OCI-LY3 (cell line): ENCODE measurements around the gene PLXNC1.

Experiments
- H2AFZ ChIP-seq: fragments of 200-600, 300-600 bp; shearing (Covaris generic); 2 replicates; pipeline ENCODE4 v1.6.0; 2014; ENCODE audit warnings: antibody characterized with exemption, low read depth, low read length
- H3K27ac ChIP-seq: fragments of 200-600, 300-600 bp; sonication (generic); 2 replicates; pipeline ENCODE4 v1.5.1; 2014; ENCODE audit warnings: mild to moderate bottlenecking, low read length, moderate library complexity, mixed read lengths
- H3K27me3 ChIP-seq: fragments of 200-600, 300-600 bp; sonication (generic); 2 replicates; pipeline ENCODE4 v1.6.1; 2014; ENCODE audit warnings: low read depth, low read length, mixed read lengths
- H3K36me3 ChIP-seq: fragments of 200-600, 300-600 bp; sonication (generic); replicated peaks from 2 replicates; pipeline ENCODE3; 2014; ENCODE audit warnings: low read depth, low read length, mixed read lengths
- H3K4me1 ChIP-seq: fragments of 300-600, 200-600 bp; sonication (generic); 2 replicates; pipeline ENCODE4 v1.6.1; 2014; ENCODE audit warnings: low read length, mixed read lengths
- H3K4me2 ChIP-seq: fragments of 200-600, 300-600 bp; sonication (generic); 2 replicates; pipeline ENCODE4 v1.6.1; 2014; ENCODE audit warnings: low read length, mixed read lengths
- H3K4me3 ChIP-seq: fragments of 300-600, 200-600 bp; sonication (generic); 2 replicates; pipeline ENCODE4 v1.5.1; 2014; ENCODE audit warnings: antibody characterized with exemption, mild to moderate bottlenecking, low read length, moderate library complexity
- H3K79me2 ChIP-seq: fragments of 300-600, 200-600 bp; shearing (Covaris generic); 2 replicates; pipeline ENCODE4 v1.6.1; 2014; ENCODE audit warnings: mild to moderate bottlenecking, low read length, mixed read lengths
- H3K9ac ChIP-seq: fragments of 300-600, 200-600 bp; shearing (Covaris generic); 2 replicates; pipeline ENCODE4 v1.6.0; 2014; ENCODE audit warnings: mild to moderate bottlenecking, low read length, moderate library complexity
- H3K9me3 ChIP-seq: fragments of 200-600, 300-600 bp; shearing (Covaris generic); 2 replicates; pipeline ENCODE4 v1.6.1; 2014; ENCODE audit warnings: low read length, mixed read lengths; ENCODE audit not compliant: insufficient read depth
- H4K20me1 ChIP-seq: fragments of 200-600, 300-600 bp; sonication (generic); 2 replicates; pipeline ENCODE4 v1.6.1; 2016; ENCODE audit warnings: low read length, mixed read lengths; ENCODE audit not compliant: insufficient read depth
- CTCF ChIP-seq: fragments of 200-600, 300-600 bp; sonication (generic); IDR thresholded peaks from 2 replicates; pipeline ENCODE4 v1.5.1; 2014; ENCODE audit warnings: antibody characterized with exemption, low read length, low read depth
- EZH2phosphoT487 ChIP-seq: fragments of 200-600 bp; shearing (Covaris generic); IDR thresholded peaks from 2 replicates; pipeline ENCODE4 v1.6.1; 2018; ENCODE audit warnings: antibody characterized with exemption, mixed run types, low read depth

Gene PLXNC1

DNA sequence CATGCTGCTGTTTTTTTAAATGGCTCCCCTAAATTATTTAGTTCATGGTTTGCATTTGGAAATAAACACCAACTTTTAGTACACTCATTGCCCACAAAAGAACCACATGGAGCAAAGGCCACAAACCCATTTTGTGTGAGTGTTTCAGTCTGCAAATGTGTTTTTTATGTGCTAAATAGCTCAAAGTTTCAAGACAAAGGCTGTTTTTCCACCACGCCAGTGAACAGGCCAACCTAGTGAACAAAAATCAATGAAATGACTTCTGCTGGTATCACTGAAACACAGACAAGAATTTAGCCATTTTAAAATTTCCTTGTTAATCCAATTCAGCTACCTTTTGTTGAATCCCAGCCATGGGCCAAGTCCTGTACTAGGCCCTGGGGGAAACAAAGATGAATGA is 52.3 kb downstream of the PLXNC1 start:
- H3K79me2 ChIP-seq = no peaks in the 10 kb centered on the region
- no peak overlapping the region for H3K4me2 ChIP-seq
- H3K9me3 ChIP-seq = no peaks in the 10 kb centered on the region
- no peaks in the 10 kb centered on the region for H3K27me3 ChIP-seq
- no peaks in the 10 kb centered on the region for H3K36me3 ChIP-seq
- H4K20me1 ChIP-seq = no peaks in the 10 kb centered on the region
- H3K9ac ChIP-seq = no peak overlapping the region
- no peak overlapping the region for H3K4me3 ChIP-seq
- no peak overlapping the region for H3K27ac ChIP-seq
- H2AFZ ChIP-seq = no peak overlapping the region
- peaks cover 24% of the 10 kb centered on the region for H3K4me1 ChIP-seq
- no peak for TF ChIP-seq CTCF
- TF ChIP-seq EZH2phosphoT487 = no peak

DNA sequence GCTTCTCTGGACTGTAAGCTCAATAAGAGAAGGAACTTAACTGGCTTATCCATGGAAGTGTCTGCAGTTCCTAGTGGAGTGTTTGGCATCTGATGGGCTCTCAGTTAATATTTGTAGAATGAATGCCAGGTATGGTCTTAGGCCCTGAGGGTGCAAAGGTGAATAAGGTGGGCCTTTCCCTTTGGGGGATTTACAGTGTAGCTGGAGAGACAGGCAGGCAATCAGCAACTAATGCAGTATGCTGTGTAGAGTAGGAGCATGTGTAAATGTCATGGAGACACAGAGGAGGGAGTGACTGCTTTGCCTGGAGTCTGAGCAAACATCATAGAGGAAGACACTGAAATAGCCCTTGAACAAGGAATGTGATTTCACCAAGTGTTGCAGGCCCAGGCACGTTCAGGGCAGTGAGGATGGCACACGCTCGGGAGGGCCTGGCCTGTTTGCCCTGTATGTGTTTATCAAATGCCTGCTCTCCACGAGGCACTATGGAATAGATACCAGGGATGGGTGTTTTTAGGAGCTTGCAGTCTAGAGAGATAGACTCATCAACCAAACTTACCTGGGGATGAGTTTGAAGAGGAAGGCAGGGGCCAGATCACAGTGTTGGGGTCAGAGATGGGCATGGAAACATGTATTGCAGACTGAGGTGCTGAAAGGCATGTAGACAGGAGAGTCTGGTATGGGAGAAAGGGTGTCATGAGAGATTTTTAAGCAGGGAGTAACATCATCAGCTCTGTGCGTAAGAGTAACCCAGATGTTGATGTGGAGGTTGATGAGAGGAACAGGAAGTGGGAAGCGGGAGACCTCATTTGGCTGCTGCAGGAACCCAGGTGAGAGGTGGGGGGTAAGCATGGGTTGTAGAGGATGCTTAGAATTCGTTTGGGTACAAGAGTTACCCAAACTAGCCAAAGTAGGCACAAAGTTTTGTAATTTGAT is 54.1 kb downstream of the PLXNC1 start:
- H3K79me2 ChIP-seq = no peaks in the 10 kb centered on the region
- no peak overlapping the region for H3K27ac ChIP-seq
- no peaks in the 10 kb centered on the region for H3K9me3 ChIP-seq
- H4K20me1 ChIP-seq = no peaks in the 10 kb centered on the region
- no peaks in the 10 kb centered on the region for H3K27me3 ChIP-seq
- no peak overlapping the region for H3K9ac ChIP-seq
- H3K36me3 ChIP-seq = no peaks in the 10 kb centered on the region
- TF ChIP-seq EZH2phosphoT487 (no peak), CTCF (no peak)
- H3K4me1 ChIP-seq = peaks cover 42% of the 10 kb centered on the region
- no peak overlapping the region for H3K4me2 ChIP-seq
- no peak overlapping the region for H3K4me3 ChIP-seq
- no peak overlapping the region for H2AFZ ChIP-seq

DNA sequence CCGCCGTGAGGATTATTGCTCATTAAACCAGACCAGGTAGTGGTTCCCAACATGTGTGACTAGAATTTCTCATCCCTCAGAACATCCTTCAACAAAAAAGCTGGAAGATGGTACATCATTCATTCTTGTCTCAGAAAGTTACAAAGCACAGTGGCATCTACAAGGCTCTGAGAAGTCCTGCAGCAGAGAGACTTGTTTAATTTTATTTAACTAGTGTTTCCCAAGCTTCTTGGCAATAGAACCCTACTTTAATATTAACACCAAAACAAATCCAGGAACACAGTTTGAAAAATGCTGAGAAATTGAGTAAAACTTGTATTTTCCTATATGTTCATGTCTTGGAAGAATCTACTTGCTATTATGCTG is 54.8 kb downstream of the PLXNC1 start:
- Histone ChIP-seq H3K9me3 (no peaks in the 10 kb centered on the region), H3K27me3 (no peaks in the 10 kb centered on the region), H3K27ac (no peak overlapping the region), H3K4me2 (no peak overlapping the region), H3K79me2 (no peaks in the 10 kb centered on the region), H3K4me1 (peaks cover 47% of the 10 kb centered on the region), H3K9ac (no peak overlapping the region), H2AFZ (no peak overlapping the region), H3K36me3 (no peaks in the 10 kb centered on the region), H3K4me3 (no peak overlapping the region), H4K20me1 (no peaks in the 10 kb centered on the region)
- no peak for TF ChIP-seq EZH2phosphoT487
- TF ChIP-seq CTCF = no peak

DNA sequence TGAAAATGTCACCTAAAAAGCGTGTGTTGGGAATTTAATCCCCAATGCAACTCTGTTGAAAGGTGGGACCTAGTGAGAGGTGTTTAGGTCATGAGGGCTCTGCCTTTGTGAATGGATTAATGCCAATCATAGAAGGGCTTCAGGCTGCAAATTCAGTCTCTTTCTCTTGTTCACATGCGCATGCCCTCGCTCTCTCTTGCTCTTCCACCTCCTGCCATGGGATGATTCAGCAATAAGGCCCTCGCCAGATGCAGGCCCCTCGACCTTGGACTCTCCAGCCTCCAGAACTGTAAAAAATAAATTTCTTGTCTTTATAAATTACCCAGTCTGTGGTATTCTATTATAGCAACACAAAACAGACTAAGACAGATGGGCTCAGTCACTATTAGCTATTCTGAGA is 55.4 kb downstream of the PLXNC1 start:
- Histone ChIP-seq H2AFZ (no peak overlapping the region), H4K20me1 (no peaks in the 10 kb centered on the region), H3K79me2 (no peaks in the 10 kb centered on the region), H3K4me1 (peaks cover 53% of the 10 kb centered on the region), H3K4me2 (no peak overlapping the region), H3K27ac (no peak overlapping the region), H3K27me3 (no peaks in the 10 kb centered on the region), H3K9ac (no peak overlapping the region), H3K36me3 (no peaks in the 10 kb centered on the region), H3K4me3 (no peak overlapping the region), H3K9me3 (no peaks in the 10 kb centered on the region)
- TF ChIP-seq EZH2phosphoT487 = no peak
